Measurements from ENCODE around the gene NIP7.
"Not testable (repeated sequence)": the region's sequence is repeated elsewhere in the genome, so short reads cannot be mapped to it uniquely, and the experiment has no call there.

NIP7 gene

DNA sequence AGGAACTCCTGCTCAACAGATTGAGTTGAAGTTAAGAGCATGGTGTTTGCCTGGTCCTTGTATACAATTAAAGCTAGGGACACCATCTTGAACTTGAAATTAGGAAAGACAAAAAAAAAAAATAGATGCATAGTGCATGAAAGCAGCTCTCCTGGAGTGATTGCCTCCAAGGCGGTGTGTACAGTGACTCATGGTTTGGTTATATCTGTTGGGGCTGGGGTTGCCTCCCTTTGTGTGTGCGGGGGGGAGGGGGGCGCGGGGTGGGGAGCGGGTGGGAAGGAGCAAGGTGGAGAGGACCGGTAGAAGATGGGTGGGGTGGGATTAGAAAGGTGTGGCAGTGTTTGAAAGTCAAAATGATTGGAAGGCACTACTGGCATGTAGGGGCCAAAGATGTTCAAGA is 8.7 kb downstream of the NIP7 start:
- no peak for DNase-seq

GRCh38 chr16:69349536-69349935 is 10.0 kb downstream of the NIP7 start:
- no peak for DNase-seq

- DNase-seq, result no peak
Observed at GRCh38 chr16:69350536-69351133, 11.1 kb downstream of the NIP7 start.

DNA sequence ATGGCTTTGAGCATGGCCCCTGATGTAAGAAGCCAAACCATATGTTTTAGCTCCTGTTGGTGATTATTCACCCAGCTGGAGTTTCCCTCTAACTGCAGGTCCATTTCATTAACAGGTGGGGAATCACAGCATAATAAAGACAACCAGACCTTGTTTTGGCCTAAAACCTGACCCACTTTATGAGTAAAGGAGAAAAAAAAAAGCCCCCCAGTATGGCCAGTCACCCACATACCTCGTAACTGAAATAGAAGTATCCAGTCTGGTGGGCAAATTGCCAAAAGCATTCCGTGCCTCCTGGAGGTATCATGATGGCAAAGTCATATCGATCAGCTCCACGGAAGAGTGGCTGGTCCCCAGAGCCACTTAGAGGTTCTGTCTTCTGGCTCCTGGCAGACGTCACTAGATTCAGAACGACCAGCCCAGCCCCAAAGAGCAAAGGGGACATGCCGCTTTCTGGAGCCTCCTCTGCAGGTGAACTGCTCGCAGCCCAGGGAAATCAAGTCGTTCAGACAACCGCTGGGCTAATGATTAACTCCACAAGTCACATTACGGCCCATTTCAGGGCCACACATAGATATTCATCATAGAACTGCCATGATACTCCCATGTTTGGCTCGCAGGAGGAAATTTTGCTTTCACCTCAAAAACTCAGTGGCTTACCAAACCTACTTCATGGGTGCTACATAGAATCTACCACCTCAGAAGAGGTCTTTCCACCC is 11.9 kb downstream of the NIP7 start, which contains the start of gene TMED6:
Gene TMED6 (minus strand): TSS at position 478 of the 719 bp plus-strand sequence. CDS start 33 bp downstream, at position 445.
- DNase-seq, result no peak

DNA sequence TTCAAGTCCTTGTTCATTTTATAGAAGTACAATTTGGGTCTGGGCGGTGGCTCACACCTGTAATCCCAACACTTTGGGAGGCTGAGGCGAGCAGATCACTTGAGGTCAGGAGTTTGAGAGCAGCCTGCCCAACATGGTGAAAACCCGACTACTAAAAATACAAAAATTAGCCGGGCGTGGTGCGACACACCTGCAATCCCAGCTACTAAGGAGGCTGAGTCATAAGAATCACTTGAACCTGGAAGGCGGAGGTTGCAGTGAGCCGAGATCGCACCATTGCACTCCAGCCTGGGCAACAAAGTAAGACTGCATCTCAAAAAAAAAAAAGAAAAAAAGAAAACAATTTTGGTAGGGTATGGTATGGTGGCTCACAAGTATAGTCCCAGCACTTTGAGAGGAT is 20.5 kb downstream of the NIP7 start:
- not testable (repeated sequence) for DNase-seq

GRCh38 chr16:69363281-69363717 is 23.7 kb downstream of the NIP7 start:
- no peak for DNase-seq

DNA sequence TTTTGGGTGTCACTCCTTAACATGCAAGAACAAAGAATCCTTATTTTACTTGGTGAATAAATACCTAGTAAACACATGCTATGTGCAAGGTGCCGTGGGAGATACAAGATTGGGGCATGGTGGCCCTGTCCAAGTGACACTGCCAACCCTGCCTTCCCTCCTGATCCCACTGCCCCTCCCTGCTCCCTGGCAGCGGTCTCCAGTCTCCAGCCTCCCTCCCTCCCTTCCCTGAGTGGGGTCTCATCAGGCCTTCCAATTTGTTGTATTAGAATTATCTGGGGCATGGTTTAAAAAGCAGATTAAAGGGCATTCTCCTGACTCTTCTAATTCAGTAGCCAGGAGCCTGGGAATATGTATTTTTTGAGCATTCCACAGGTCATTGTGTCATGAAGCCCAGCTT is 24.5 kb downstream of the NIP7 start:
- no peak for DNase-seq

DNA sequence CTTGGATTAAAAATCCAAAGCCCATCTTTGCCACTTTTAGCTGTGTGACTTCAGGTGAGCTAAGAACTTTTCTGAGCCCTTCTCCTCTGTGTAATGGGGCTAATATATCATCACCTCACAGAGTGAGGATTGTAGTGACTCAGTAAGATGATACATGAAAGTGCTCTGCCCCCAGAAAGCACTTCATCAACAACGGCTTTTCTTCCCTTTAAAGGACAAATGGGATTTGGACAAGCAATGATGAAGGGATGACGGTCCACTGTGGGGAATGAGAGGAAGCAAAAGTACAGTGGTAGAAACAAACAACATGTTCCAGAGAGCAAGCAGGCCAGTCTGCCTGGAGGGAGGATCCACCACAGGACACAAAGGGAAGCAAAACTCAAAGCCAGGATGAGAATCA is 26.3 kb downstream of the NIP7 start:
- DNase-seq, result no peak

DNA sequence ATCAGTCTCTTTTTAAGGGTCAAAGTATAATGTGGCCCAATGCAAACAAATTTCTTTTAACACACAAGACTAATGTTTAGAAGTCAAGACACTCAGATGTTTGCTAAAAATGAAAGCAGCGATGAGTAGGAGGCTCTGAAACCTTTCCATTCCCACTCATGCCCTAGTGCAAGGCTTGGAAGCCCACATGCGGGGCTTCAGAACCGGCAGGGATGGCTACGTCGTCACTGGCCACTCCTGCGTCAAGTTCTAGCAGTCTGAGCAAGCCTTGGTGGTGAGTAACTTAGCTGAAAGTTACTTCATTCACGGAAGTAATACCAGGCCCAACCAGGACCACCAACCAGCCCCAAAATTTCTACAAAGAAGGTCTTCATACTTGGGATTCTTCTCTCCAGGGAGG is 26.9 kb downstream of the NIP7 start:
- DNase-seq, result peak; percentile 46

DNA sequence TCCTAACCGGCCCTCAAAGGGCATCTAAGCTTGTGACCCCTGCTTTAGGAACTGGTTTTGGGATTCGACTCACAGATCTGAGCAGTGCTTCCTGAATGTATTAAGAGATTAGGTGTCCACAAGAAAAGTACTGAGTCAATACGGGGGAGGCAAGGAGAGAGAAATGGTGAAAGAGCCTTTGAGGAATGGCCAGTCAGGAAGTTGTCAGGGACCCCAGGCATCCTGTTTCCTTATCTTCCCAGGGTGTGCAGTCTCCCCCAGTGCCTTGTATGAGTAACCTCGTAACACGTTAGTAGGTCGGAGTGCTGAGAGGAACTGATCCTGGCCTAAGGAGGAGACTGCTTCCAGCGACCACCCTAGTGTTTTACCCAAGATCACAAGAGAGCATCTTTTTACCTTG is 28.4 kb downstream of the NIP7 start:
- DNase-seq, result peak; percentile 14

GRCh38 chr16:69368866-69369265 is 29.3 kb downstream of the NIP7 start:
- DNase-seq, result no peak

- peak; percentile 16 for DNase-seq
Observed at GRCh38 chr16:69371564-69371963, 32.0 kb downstream of the NIP7 start.

- peak; percentile 3 for DNase-seq
Observed at GRCh38 chr16:69373019-69373418, 33.4 kb downstream of the NIP7 start.

GRCh38 chr16:69376393-69377059 is 37.0 kb downstream of the NIP7 start:
- peak; percentile 13 for DNase-seq

DNA sequence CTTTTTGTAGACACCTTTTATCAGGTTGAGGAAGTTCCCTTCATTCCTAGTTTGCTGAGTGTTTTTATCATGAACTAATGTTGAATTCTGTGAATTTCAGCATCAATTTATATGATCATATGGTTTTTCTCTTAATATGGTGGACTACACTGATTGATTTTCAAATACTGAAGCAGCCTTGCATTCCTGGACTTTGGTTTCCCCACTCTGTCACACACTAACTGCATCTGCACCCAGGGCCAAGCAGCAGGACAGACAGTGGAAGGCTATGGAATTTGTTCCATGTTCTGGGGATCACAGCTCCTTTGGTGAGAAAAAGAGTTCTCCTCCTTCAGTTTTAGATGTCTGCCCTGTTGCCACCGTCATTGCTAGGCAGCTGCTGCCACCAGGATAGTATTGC is 38.5 kb downstream of the NIP7 start:
- no peak for DNase-seq

- DNase-seq, result no peak
Observed at GRCh38 chr16:69378760-69379159, 39.2 kb downstream of the NIP7 start.

GRCh38 chr16:69381231-69381630 is 41.7 kb downstream of the NIP7 start:
- no peak for DNase-seq

- peak; percentile 25 for DNase-seq
Observed at GRCh38 chr16:69382421-69382820, 42.8 kb downstream of the NIP7 start.

DNA sequence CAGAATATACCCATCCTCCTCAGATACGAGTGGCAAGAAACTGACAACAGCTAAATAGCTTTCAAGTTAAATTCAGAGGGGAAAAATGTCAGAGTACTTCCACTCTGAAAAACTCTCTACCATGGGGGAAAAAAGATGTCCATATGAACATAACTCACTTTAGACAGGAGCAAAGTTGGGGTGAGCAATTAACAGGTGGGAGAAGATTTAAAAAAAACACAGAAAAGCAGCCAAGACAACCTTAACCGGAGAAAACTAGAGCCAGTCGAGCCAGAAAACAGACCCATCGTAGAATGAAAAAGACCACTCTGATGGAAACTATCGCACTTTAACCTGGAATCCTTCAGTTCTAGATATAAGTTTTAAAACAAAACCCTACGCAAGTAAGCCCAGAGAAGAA is 45.4 kb downstream of the NIP7 start:
- DNase-seq, result no peak

DNA sequence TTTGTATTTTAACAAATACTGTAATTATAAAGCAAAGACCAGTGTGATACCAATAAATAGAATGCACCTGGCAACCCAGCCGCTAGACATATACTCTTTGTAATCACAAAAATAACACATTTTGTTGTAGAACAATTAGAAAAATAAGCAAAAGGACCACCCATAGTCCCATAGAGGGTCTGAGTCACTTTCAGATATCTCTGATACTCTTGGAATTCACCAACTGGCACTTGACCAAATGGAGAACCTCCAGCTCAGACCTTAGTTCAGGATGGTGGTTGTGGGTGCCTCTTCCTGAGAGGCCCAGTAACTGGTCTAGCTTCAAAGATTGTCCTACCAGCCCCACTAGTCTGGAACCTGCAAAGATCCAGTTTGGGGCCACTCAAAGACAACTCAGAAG is 47.0 kb downstream of the NIP7 start:
- peak; percentile 20 for DNase-seq

Data from stimulated activated CD8-positive, alpha-beta memory T cell treated with anti-CD3 and anti-CD28 coated beads, Interleukin-4, amount 100 ng/mL, for 48 hours (primary cell).